Iris pigment epithelial cell (primary cell): ENCODE measurements around the gene BTBD9.
"Not testable (repeated sequence)": the region's sequence is repeated elsewhere in the genome, so short reads cannot be mapped to it uniquely, and the experiment has no call there.

Experiments used
- DNase-seq: peaks from one replicate; pipeline ENCODE4 v3.0.0-alpha.2; 2011; ENCODE audit warnings: low read depth

The BTBD9 gene

GRCh38 chr6:38387461-38387860, 252.3 kb downstream of the BTBD9 start:
- DNase-seq = no peak

DNA sequence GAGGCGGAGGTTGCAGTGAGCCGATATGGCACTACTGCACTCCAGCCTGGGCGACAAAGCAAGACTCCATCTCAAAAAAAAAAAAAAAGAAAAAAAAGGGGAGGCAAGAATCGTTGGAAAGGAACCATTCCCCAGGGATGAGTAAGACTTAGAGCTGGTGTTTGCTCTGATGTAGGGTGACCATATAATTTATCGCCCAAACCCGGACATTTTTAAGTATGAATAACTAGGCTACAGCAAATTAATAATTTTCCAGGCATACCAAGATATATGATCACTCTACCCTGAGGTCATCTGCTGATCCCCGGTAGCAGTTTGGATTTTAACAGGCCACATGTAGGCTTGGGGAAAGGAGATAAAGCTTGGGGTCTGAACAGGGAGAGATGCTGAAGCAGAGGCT, 260.9 kb downstream of the BTBD9 start:
- DNase-seq = no peak

- DNase-seq = no peak
Observed at GRCh38 chr6:38375937-38376336, 263.8 kb downstream of the BTBD9 start.

GRCh38 chr6:38375341-38375740, 264.4 kb downstream of the BTBD9 start:
- DNase-seq = peak; percentile 28

DNA sequence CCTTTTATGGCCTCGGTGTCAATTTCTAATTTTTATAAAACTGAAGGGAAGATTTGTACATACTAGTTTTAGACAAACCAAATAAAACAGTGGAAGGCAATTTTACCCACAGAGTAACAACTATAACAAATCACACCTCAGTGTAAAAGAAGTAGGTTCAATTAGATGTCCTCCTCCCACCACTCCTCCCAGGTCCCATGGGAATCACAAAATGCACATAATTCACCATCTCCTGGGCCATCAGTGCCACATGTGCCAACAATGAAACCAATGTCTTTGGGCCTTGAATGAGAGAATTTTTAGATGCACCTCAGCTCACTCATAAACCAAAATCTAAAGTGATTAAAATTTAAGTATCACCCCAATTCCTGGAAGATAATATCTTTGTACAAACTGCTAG, 267.8 kb downstream of the BTBD9 start:
- no peak for DNase-seq

- no peak for DNase-seq
Observed at GRCh38 chr6:38370653-38371601, 268.8 kb downstream of the BTBD9 start.

DNA sequence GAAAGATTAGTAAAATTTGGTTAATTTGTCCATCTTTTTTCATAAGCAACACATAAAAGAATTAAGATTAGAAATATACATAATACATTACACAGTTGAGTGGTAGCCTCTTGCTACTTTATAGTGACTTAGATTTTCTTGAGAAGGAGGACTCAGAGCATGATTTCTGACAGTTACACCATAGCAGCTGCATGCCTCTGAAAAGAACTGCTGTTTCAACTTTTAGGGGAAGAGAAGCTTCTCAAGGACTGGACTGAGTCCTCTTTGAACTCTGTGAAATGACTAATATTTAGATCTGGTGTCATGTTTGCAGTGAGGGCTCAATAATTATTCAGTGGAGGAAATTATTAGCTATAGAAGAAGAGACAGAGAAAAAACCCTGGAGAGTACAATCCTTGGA, 272.5 kb downstream of the BTBD9 start:
- no peak for DNase-seq

- no peak for DNase-seq
Observed at GRCh38 chr6:38366234-38366633, 273.5 kb downstream of the BTBD9 start.

DNA sequence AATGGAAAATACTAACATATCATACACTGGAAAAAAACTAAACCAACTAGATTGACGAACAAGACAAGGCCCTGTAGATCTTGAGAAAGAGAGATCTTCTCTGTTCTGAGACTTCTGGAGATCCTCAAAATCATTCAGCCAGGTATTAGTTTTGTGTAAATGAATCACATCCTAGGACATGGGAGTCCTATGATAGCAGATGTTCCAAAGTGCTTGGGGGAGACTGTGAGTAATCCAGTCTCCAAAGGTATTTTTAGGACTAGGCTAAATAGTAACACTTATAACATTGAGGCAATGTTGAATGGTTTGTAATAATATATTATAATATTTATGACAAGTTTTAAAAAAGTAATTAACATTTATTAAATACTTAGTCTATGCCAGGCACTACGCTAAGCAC, 275.0 kb downstream of the BTBD9 start:
- DNase-seq = no peak

DNA sequence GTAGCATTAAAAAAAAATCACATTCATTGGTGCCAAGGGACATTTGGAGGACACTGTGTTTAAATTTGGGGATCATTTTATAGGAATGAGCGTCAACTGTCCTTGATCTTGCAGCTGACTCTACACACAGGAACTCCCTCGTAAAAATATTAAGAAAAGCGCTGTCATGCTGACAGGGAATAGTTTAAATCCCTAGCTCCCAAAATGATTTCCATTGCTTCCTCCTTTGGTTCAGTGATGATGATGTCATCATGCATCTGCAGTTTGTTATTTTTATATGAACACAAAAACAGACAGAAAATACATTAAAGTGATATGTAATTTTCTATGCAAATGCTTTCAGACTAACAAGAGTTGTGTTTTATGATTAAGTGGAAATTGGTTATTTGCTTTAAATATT, 275.6 kb downstream of the BTBD9 start:
- no peak for DNase-seq

- DNase-seq = no peak
Observed at GRCh38 chr6:38355519-38355918, 284.2 kb downstream of the BTBD9 start.

- no peak for DNase-seq
Observed at GRCh38 chr6:38354905-38355304, 284.8 kb downstream of the BTBD9 start.

DNA sequence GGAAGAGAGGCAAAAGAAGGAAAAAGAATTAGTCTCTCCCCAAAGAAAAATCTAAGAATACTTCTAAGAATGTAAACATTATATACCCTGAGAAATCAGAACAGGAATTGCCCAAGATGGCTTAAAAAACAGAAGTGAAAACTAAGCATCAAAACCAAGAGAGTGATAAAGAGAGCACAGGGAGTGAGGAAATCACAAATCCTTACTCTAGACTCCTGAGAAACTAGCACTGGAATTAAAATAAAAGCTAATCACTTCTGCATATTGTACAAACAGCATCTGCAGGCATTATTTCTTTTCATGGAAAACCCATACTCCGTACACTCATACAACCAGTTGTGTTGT, 285.7 kb downstream of the BTBD9 start:
- no peak for DNase-seq

- no peak for DNase-seq
Observed at GRCh38 chr6:38353310-38354036, 286.3 kb downstream of the BTBD9 start.

GRCh38 chr6:38352636-38353035, 287.1 kb downstream of the BTBD9 start:
- peak; percentile 73 for DNase-seq

DNA sequence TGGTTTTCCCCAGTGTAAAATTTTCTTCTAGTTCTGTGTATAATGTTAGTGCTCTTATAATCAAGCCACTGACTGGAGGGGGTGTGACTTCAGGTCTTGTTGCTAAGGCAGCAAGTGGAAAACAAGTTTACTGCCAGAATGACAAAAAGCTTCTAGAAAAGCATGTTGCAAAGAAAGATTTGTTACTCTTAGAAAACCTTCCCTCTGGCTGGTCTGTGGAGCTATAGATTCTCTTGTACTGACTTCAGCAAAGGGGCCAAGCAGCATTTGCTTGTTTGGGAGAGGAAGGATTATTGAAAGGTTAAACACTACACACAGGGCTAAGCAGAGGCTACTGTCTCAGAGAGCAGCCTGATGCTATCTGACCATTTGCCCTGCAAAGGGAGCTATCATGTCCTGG, 288.8 kb downstream of the BTBD9 start:
- peak; percentile 74 for DNase-seq

GRCh38 chr6:38350220-38350619, 289.5 kb downstream of the BTBD9 start:
- peak; percentile 34 for DNase-seq

DNA sequence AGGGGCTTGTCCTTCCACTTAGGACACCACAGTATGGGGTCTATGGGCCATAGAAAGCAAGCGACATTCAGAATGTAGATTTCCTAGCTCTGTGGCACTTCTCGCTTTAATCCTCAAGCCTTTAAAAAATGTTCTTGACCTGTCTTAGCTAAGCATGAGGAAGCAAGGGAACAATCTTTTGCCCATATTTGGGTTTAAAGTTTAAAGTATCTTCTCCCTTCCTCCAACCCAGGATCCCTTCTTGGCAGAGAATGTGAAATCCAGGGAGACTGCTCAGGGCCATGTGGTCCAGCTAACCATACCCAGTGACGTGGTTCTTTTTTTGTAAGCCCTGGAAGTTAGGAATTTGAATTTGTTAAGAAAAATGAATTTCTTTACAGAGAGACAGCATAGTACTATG, 289.9 kb downstream of the BTBD9 start:
- peak; percentile 92 for DNase-seq

DNA sequence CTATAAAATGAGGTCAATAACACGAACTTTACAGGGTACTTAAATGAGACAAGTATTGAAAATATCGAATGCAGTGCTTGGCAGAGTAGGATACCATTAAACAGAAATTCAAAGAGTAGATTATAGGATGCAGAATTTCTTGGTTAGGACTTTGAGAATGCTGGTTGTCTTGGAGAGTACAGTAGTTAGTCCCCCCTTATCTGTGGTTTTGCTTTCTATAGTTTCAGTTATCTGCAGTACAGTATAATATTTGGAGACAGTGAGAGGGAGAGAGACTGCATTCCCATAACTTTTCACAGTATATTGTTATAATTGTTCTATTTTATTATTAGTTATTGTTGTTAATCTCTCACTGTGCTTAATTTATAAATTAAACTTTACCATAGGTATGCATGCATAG, 290.5 kb downstream of the BTBD9 start:
- DNase-seq = no peak

DNA sequence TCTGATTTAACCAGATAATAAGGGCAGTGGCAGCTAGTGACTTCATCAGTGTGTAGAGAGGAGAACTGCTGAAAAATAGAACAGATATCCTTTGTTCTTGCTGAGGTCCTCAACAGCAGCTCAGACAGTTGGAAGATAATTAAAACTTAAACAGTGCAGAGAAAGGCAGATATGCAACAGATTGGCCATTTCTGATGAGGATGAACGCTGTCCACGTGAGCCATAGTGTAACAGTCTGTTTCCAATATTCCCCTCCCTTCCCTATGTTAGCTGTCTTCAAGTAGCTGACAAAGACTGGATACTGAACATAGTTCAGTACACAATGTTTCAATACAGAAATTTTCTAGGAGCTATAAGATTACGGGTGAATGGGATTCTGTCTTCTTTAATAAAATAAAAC, 291.4 kb downstream of the BTBD9 start:
- DNase-seq = no peak

GRCh38 chr6:38347829-38348228, 291.9 kb downstream of the BTBD9 start:
- not testable (repeated sequence) for DNase-seq

DNA sequence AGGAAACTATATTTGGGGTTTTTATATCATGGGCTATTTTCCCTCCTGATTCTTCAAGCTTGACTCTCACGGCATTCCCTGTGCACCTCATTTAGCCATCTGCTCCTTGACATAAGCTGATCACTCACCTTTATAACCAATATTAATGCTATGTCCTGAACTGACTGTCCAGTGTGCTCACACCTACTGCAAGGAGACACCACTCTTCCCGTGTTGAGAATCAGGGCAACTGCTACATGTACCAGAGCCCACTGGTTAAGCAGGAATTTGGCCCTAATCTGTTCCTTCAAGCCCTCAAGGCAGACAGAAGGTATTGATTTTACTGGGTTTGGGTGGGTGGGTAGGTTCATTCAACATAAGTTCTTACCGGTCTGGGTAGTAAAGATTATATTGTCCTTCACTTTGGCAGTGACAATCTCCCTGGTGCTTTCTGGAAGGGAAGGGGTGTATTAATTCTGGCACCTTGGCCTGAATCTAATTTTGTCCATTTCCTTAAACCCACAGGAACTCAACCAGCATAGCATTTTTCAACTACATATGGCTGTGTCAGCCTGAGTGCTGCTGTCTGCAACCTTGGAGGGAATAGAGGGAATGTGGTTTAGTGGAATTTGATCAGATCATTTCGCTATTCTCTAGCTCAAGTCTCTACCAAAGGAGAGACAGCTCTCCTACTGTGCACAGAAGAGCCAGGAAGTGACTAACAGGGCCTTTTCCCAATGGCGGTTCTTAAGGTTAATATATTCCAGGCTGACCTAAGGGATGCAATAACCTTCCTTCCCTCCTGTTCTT, 293.2 kb downstream of the BTBD9 start:
- peak; percentile 93 for DNase-seq

DNA sequence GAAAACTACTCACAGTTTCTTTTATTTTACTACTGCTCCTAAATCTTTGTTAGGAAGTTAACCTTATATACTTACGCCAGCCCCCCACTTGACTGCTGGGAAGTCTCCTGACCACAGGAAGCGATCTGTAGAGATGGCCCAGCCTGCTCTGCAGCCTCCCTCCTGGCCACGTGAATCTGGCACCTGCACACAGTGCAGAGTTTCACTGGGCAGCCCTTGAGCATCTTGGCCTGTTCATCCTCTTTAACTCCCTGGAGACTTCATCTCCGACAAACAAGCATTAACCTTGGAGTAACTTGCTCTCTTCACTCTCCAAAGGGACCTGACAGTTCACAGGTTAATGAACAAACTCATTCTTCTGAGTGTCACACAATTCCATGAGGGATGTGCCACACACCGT, 294.1 kb downstream of the BTBD9 start:
- no peak for DNase-seq
